Activated T-helper 17 cell treated with anti-CD3 and anti-CD28 coated beads, Interleukin-2, amount 50 U/mL, for 72 hours (primary cell): ENCODE results near the gene SYT7. TPM values are rescaled to one million over a fixed set of nuclear protein-coding genes. Genes with fewer than 3 reads are reported as not detected.

ENCODE experiments used
- ATAC-seq: fragments of 150-1000 bp; cut with Tn5 transposase; replicated peaks from 2 replicates; pipeline ENCODE4 v1.10.0; 2021; ENCODE audit warnings: mild to moderate bottlenecking, moderate library complexity
- H3K27ac Mint-ChIP-seq: one replicate; pipeline ENCODE4 v1.8.0; 2022; ENCODE audit warnings: mixed read lengths
- H3K27me3 Mint-ChIP-seq: one replicate; pipeline ENCODE4 v1.8.0; 2022; ENCODE audit warnings: mixed read lengths
- H3K36me3 Mint-ChIP-seq: one replicate; pipeline ENCODE4 v1.8.0; 2022; ENCODE audit warnings: low read depth, mild to moderate bottlenecking, mixed read lengths
- H3K4me1 Mint-ChIP-seq: one replicate; pipeline ENCODE4 v1.8.0; 2022; ENCODE audit warnings: mixed read lengths
- H3K4me3 Mint-ChIP-seq: one replicate; pipeline ENCODE4 v1.8.0; 2022; ENCODE audit warnings: mild to moderate bottlenecking, mixed read lengths
- H3K9me3 Mint-ChIP-seq: one replicate; pipeline ENCODE4 v1.8.0; 2022; ENCODE audit warnings: mixed read lengths
- total RNA-seq, 2 donors: library from RNA; stranded (reverse); gene quantifications; one replicate each; pipeline ENCODE4 v1.2.3, GENCODE V29; 2022

SYT7 gene
- total RNA-seq, 2 donors from 2014 or later, result 0.19 TPM; not detected in 1

- Mint-ChIP-seq H3K4me1 (no peaks in the 10 kb centered on the region), H3K4me3 (peak overlapping the region; percentile 61), H3K9me3 (no peaks in the 10 kb centered on the region), H3K36me3 (no peaks in the 10 kb centered on the region), H3K27ac (no peak overlapping the region), H3K27me3 (peaks cover 29% of the 10 kb centered on the region)
- no peak for ATAC-seq
These were observed 73.7 kb downstream of the SYT7 start for GRCh38 chr11:61507012-61507768.

DNA sequence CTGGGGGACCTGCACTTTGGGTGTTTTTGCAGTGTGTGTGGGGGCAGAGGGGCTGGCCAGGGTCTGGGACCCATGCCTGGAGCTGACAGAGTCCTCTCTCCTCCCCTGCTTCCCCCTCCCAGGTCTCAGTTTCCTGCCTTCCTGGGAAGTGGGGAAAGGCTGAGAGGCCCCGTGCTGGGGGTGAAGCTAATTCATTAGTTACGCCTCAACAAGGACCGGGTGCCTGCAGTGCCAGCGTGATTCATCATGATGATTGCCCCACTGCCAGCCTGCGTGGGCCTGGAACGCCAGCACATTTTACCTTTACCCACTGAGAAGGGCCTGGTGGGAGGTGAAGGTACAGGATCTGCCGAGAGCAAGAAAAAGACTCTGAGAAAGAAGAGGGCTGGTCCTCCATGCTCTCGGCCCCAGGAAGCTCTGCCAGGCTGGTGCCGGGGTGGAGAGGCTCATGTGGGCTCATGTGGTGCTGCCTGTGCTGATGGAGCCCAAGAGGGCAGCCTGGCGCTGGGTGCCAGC is 75.2 kb downstream of the SYT7 start:
- H3K4me1 Mint-ChIP-seq, result no peaks in the 10 kb centered on the region
- ATAC-seq, result no peak
- peaks cover 22% of the 10 kb centered on the region for H3K27me3 Mint-ChIP-seq
- no peak overlapping the region for H3K27ac Mint-ChIP-seq
- H3K36me3 Mint-ChIP-seq, result no peaks in the 10 kb centered on the region
- no peaks in the 10 kb centered on the region for H3K9me3 Mint-ChIP-seq
- H3K4me3 Mint-ChIP-seq, result no peak overlapping the region

GRCh38 chr11:61505106-61505505 is 75.8 kb downstream of the SYT7 start:
- Mint-ChIP-seq H3K4me1 (no peaks in the 10 kb centered on the region), H3K36me3 (no peaks in the 10 kb centered on the region), H3K27ac (no peak overlapping the region), H3K27me3 (peaks cover 22% of the 10 kb centered on the region), H3K9me3 (no peaks in the 10 kb centered on the region), H3K4me3 (no peak overlapping the region)
- no peak for ATAC-seq

- Mint-ChIP-seq H3K27ac (no peak overlapping the region), H3K4me1 (no peaks in the 10 kb centered on the region), H3K27me3 (peaks cover 22% of the 10 kb centered on the region), H3K9me3 (no peaks in the 10 kb centered on the region), H3K36me3 (no peaks in the 10 kb centered on the region), H3K4me3 (no peak overlapping the region)
- peak; percentile 14 for ATAC-seq
These were observed 77.6 kb downstream of the SYT7 start for GRCh38 chr11:61503135-61503770.

DNA sequence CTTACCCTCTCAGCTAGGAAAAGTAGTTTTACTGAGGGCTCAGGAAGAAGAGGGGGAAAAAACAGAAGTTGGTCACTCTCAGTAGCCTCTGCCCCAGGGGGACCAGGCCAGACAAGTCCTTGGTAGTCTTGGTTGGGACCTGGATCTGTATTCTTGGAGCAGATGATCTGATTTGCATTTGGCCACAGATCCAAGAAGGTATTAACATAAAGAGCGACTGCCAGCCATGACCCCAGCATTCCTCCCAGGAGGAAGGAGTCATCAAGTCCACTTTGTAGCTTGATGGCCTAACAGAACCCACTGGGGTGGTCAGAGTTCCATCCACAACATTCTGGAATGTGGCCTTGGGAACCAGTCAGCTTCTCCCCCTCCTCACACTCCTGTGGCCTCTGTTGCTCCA is 78.4 kb downstream of the SYT7 start:
- H3K27ac Mint-ChIP-seq, result no peak overlapping the region
- H3K27me3 Mint-ChIP-seq, result peaks cover 16% of the 10 kb centered on the region
- H3K4me3 Mint-ChIP-seq, result no peak overlapping the region
- H3K4me1 Mint-ChIP-seq, result no peaks in the 10 kb centered on the region
- ATAC-seq, result no peak
- no peaks in the 10 kb centered on the region for H3K9me3 Mint-ChIP-seq
- no peaks in the 10 kb centered on the region for H3K36me3 Mint-ChIP-seq

GRCh38 chr11:61499816-61500491 is 80.9 kb downstream of the SYT7 start:
- Mint-ChIP-seq H3K4me3 (no peak overlapping the region), H3K4me1 (no peaks in the 10 kb centered on the region), H3K27ac (no peak overlapping the region)

DNA sequence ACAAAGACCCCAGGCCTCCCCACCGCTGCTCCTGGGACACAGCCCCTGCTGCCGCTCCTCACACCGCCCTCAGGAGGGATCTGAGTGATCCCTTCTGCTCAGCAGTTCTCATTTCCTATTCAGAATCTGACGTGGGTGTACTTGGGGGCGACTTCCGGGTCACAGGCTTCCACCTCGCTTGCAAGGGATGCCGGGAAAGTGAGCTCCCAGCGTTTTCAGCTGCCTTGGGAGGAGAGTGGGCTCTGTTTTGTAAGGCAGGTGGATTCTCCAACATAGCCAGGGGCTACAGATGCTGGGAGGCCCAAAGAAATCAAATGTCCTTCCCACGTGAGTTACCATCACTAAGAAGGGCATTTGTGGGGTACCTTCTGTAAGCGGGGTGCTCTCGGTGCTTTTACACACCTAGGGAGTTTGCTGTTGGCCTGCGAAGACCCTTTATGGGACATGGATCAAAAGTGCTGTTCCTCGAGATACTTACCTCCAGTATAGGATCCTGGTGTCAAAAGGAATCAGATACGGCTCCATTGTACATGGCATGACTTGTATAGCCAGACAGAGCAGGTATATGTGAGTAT is 82.0 kb downstream of the SYT7 start:
- no peak overlapping the region for H3K27ac Mint-ChIP-seq
- H3K4me1 Mint-ChIP-seq, result no peaks in the 10 kb centered on the region
- no peaks in the 10 kb centered on the region for H3K36me3 Mint-ChIP-seq
- ATAC-seq, result no peak
- no peaks in the 10 kb centered on the region for H3K9me3 Mint-ChIP-seq
- H3K4me3 Mint-ChIP-seq, result no peak overlapping the region
- no peaks in the 10 kb centered on the region for H3K27me3 Mint-ChIP-seq

More at GRCh38 chr11:61499816-61500491, 80.9 kb downstream of the SYT7 start:
- Mint-ChIP-seq H3K27me3 (peaks cover 5% of the 10 kb centered on the region), H3K9me3 (no peaks in the 10 kb centered on the region), H3K36me3 (no peaks in the 10 kb centered on the region)
- no peak for ATAC-seq

DNA sequence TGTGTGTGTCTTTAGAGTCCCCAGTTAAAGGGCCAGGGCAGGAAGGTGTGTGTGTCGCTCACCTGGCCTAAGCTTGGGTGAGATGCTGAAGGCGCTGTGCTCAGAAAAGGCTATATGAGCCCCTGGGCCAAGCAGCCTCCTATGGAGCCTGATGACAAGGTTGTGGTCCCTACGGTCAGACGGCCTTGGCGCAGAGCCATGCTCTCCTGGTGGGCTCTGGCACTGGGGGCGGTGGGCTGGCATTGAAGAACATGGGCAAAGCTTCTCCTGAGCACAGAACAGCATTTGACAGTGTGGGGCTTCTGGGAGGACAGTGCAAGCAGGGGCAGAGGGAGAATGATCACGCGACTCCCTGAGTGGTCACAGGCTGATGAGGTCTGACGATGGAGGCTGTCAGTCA is 83.0 kb downstream of the SYT7 start:
- H3K27me3 Mint-ChIP-seq, result no peaks in the 10 kb centered on the region
- no peak for ATAC-seq
- no peak overlapping the region for H3K4me3 Mint-ChIP-seq
- no peaks in the 10 kb centered on the region for H3K4me1 Mint-ChIP-seq
- H3K9me3 Mint-ChIP-seq, result no peaks in the 10 kb centered on the region
- no peaks in the 10 kb centered on the region for H3K36me3 Mint-ChIP-seq
- H3K27ac Mint-ChIP-seq, result no peak overlapping the region

DNA sequence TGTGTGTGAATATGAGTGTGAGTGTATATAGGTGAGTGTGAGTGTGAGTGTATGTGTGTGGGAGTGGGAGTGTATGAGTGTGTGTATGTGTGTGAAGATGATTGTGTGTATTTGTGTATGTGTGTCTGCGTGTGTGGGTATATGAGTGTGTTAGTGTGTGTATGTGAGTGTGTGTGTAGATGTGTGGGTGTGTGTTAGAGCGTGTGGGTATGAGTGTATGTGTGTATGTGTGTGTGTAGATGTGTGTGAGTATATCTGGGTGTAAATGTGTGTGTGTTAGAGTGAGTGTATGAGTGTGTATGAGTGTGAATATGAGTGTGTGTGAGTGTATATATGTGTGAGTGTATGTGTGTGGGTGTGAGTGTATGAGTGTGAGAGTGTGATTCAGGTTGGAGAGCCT is 83.4 kb downstream of the SYT7 start:
- no peaks in the 10 kb centered on the region for H3K36me3 Mint-ChIP-seq
- no peak overlapping the region for H3K4me3 Mint-ChIP-seq
- no peaks in the 10 kb centered on the region for H3K4me1 Mint-ChIP-seq
- H3K9me3 Mint-ChIP-seq, result no peaks in the 10 kb centered on the region
- H3K27ac Mint-ChIP-seq, result no peak overlapping the region
- H3K27me3 Mint-ChIP-seq, result no peaks in the 10 kb centered on the region
- no peak for ATAC-seq

GRCh38 chr11:61496602-61497400 is 84.1 kb downstream of the SYT7 start:
- peaks cover 3% of the 10 kb centered on the region for H3K27me3 Mint-ChIP-seq
- no peak for ATAC-seq
- no peaks in the 10 kb centered on the region for H3K9me3 Mint-ChIP-seq
- H3K4me1 Mint-ChIP-seq, result no peaks in the 10 kb centered on the region
- no peak overlapping the region for H3K27ac Mint-ChIP-seq
- H3K4me3 Mint-ChIP-seq, result no peak overlapping the region
- H3K36me3 Mint-ChIP-seq, result no peaks in the 10 kb centered on the region

DNA sequence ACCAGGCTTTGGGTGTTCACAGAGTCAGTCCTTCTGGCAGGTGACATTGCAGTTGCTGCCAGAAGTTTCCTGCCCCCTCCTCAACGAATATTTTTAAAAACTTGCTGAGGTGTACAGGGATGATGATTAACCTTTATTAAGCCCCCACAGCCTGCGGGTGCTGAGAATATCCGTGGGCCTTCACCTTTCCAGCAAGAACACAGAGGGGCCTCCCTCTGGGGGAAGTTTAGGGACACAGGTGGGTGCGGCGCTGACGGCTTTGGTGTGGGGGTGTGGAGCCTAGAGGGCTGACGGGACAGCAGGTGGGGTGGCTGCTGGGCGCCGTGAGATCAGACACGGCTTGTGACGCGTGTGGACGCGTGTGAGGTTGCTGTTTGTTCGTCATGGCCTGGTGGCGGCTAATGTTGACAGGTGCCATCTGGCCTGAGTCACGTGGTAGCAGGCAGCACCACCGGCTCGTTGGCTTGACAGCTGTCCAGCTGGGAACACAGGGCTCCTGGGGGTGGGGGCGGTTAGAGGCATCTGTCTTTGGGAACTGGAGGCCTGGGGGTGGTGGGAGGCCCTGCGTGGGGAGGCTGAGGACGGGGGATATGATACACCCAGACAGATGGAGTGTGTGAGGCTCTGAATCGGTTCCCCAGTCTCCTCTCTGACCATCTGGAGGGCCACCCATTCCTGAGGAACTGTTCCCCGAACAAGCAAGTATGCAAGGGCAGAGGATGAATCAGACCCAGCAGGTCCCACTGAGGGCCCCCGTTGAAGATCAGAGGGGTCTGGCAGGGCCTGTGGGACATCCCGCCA is 84.9 kb downstream of the SYT7 start:
- ATAC-seq, result no peak

GRCh38 chr11:61494381-61494961 is 86.4 kb downstream of the SYT7 start:
- no peak overlapping the region for H3K27ac Mint-ChIP-seq
- H3K9me3 Mint-ChIP-seq, result no peaks in the 10 kb centered on the region
- no peaks in the 10 kb centered on the region for H3K36me3 Mint-ChIP-seq
- H3K4me3 Mint-ChIP-seq, result no peak overlapping the region
- H3K27me3 Mint-ChIP-seq, result peaks cover 3% of the 10 kb centered on the region
- no peak for ATAC-seq
- no peaks in the 10 kb centered on the region for H3K4me1 Mint-ChIP-seq

More for the DNA sequence above, 84.9 kb downstream of the SYT7 start:
- no peak overlapping the region for H3K27ac Mint-ChIP-seq
- H3K4me3 Mint-ChIP-seq, result no peak overlapping the region
- no peaks in the 10 kb centered on the region for H3K4me1 Mint-ChIP-seq
- H3K27me3 Mint-ChIP-seq, result peaks cover 3% of the 10 kb centered on the region
- H3K36me3 Mint-ChIP-seq, result no peaks in the 10 kb centered on the region
- no peaks in the 10 kb centered on the region for H3K9me3 Mint-ChIP-seq

- Mint-ChIP-seq H3K4me1 (no peaks in the 10 kb centered on the region), H3K9me3 (no peaks in the 10 kb centered on the region), H3K27ac (no peak overlapping the region), H3K36me3 (no peaks in the 10 kb centered on the region), H3K27me3 (peaks cover 3% of the 10 kb centered on the region), H3K4me3 (no peak overlapping the region)
- no peak for ATAC-seq
These were observed 89.0 kb downstream of the SYT7 start for GRCh38 chr11:61491736-61492395.
